HG03457 (cell line): Measurements from ENCODE around the gene JAG1.
A peak's percentile ranks its signal among the peaks of the same experiment; 100 is the strongest.

Experiments
- ATAC-seq: cut with Tn5 transposase; IDR thresholded peaks from one replicate; pipeline ENCODE4 v1.9.1; 2021; ENCODE audit warnings: moderate number of reproducible peaks; ENCODE audit not compliant: unreplicated experiment

The JAG1 gene

GRCh38 chr20:10699941-10700340 lies 26.1 kb upstream of the JAG1 start:
- no peak for ATAC-seq

DNA sequence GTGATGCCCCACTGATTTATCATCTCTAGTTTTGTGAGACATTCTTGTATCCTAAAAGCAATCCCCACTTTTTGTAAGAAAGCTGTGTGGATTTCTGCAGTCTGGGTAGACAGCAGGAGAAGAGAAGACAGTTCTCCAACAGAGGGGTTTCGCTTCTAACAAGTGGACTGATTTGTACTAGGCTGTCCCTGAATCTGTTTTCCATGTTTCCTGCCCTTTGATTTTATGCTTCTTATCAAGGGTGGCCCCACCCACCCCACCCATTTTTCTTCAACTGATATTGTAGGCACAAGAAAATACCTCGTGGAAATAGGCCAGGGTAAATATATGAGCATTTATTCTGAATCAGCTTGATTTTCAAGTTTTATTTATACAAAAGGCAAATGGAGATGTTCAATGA lies 25.7 kb upstream of the JAG1 start:
- ATAC-seq: no peak

GRCh38 chr20:10696650-10697049 lies 22.9 kb upstream of the JAG1 start:
- ATAC-seq: no peak

DNA sequence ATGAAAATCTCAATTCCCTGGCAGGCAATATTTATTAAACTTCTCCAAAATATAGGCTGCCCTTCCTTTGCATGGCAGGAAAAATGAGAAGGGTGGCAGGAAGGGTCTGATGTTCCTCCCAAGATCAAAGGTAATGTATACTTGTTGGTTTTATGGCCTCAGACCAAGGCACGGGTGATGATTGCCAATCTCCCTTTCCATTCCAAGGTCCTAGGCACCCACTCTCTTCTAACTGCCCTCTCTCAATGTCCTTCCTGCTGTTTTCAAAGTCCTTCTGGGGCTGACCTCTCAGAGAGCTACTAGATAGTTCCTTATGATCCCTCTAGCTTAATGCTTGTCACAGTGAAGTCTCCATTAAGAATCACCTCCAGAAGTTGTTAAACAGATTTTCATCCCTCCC lies 15.6 kb upstream of the JAG1 start:
- ATAC-seq: no peak

DNA sequence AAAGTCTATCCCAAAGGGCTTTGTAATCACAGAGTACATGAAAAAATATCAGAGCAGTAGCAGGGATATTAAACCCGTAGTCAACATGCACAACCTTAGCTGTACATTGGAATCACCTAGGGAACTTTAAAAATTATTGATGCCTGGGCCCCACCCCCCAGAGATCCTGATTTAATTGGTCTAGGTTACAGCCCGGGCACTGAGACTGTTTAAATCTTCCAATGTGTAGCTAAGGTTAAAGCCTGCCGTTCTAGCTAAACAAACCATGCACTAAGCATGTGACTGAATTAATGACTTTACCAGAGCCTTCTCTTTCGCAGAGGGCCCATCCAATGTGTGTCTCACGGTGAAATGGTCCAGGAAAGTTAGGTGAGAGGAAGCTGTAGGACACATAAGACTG lies 14.1 kb upstream of the JAG1 start:
- no peak for ATAC-seq

DNA sequence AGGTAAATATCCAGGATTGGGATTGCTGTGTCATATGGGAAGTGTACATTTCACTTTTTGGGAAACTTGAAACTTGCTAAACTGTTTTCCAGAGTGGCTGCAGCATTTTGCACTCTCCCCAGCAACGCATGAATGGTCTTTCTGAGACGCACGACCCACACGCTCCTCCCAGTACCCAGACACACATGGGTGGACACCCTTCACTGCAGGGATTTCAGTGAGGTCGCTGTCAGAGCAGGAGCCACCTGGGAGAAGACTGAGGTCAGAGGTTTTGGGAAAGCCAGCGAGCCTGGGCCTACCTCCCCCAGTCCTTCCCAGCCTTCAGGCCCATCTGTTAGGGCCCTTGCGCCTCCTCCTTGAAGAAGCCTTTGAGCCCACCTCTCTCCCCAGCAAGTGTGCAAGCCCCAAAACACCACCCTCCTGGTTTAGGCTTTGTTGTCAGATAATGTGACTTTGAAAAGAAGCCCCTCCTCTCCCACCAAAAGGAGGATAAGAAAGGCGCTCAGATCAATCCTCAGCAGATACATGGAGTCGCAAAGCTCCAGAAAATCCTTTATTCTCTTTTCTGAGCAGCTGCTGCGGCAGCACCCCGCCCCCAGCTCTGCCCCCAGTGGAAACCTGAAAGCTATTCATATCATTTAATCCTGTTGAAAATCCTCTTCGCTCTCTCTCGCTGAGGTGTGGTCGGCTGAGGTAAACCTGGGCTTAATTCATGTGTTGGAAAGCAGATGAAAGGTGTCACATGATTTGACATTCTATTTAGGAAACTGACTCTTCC lies 12.7 kb upstream of the JAG1 start:
- no peak for ATAC-seq

- ATAC-seq: no peak
Measured at GRCh38 chr20:10683537-10683936, 9.7 kb upstream of the JAG1 start.

DNA sequence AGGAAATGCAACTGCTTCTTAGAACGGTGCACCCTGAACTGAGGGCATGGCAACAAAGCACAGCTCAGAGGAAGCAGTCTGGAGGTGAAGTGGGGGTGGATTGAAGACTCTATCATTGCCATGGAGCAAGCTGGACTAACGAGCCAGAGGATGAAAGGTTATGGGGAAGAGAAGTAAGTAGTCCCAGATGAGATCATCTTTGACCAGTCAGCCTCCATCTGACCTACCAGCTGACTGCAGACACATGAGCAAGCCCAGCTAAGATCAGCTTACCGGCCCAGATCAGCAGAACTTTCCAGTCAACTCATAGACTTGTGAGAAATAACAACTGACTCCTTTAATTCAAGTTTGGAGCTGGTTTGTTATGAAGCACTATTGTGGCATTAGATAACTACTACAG lies 9.1 kb upstream of the JAG1 start:
- no peak for ATAC-seq

GRCh38 chr20:10681494-10681893 lies 7.7 kb upstream of the JAG1 start:
- no peak for ATAC-seq

GRCh38 chr20:10680571-10680970 lies 6.8 kb upstream of the JAG1 start:
- ATAC-seq: no peak

GRCh38 chr20:10679269-10679668 lies 5.5 kb upstream of the JAG1 start:
- no peak for ATAC-seq

GRCh38 chr20:10676518-10676917 lies 2.7 kb upstream of the JAG1 start:
- no peak for ATAC-seq

DNA sequence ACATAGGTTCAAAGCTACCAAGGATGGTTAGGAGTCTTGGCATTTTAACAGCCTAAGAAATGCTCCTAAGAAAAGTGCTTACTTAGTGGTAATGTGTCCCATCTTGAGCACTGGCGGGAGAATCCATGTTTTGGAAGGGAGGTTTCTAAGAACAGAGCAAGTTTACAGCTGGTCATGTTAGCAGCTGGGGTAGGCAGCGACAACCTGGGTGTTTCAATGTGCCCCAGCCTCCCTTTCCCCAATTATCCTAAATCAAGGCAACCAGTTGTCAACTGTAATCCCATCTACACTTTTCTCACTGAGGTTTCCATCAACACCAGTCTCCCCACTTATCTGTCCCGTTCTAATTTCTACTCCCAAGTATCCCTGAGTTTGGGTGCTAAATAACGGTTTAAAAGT lies 1.6 kb upstream of the JAG1 start:
- ATAC-seq: no peak

DNA sequence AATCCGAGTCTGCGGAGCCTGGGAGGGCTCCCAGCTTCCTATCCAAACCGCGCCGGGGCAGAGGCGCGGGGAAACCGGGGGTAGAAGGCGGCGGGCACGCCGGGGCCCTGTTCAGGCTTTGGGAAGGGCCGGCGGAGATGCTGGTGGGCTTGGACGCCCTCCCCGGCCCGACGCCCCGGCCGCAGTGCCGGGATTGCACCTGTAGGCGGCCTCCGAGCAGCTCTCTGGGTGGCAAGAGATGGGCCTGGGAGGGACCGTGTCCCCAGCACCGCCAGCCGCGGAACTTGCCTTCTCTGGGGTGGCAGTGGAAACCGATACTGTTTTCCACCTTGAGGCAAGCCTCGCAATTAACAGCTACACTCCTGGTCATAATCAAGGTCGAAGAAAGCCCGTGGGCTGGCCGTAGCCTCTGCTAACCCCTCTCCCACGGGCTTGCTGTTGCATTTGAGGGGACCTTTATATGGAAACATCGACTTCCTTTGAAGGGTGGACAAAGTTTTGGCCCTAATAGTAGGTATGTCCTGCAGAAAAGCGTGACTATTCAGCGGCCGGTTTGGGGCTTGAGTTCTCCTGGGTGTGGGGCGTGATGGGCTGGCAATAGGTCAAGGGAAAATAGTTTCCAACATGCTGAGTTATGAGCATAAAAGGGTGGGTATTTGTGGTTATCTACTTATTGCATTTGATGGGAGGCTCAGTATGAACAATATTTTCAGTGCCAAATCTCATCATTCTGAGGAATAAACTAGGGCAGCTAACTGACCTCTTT lies 1.1 kb upstream of the JAG1 start:
- peak; percentile 37 for ATAC-seq

DNA sequence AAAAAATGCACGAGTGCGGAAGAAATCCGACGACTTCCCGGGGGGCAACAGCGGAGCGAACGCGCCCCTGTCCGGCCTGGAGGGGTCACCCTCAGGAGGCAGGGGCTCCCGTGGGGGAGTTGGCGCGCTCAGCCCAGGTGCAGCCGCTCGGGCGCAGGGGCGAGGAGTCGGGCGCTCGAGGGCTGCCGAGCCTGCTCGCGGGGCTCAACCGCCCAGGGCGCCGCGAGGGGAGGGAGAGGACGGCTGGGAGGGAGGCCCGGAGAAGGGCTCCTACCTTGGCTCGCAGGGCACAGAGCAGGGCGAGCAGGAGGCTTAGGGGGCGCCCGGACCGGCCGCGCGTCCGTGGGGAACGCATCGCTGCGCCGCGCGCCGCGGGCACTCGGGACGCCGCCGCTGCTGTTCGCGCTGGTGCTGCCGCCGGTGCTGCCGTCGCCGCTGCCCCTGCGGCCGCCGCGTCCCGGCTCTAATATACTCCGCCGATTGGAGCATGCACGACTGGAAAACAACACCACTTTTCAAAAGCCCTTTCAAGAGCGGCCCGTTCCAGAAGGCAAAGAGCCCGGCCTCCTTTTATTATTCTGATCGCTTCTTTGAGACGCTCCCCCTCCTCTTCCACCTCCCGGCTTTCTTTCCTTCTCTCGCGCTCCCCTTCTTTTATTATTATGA lies 490 bp downstream of the JAG1 start:
- no peak for ATAC-seq

GRCh38 chr20:10672624-10673127 lies 1.1 kb downstream of the JAG1 start:
- ATAC-seq: no peak

DNA sequence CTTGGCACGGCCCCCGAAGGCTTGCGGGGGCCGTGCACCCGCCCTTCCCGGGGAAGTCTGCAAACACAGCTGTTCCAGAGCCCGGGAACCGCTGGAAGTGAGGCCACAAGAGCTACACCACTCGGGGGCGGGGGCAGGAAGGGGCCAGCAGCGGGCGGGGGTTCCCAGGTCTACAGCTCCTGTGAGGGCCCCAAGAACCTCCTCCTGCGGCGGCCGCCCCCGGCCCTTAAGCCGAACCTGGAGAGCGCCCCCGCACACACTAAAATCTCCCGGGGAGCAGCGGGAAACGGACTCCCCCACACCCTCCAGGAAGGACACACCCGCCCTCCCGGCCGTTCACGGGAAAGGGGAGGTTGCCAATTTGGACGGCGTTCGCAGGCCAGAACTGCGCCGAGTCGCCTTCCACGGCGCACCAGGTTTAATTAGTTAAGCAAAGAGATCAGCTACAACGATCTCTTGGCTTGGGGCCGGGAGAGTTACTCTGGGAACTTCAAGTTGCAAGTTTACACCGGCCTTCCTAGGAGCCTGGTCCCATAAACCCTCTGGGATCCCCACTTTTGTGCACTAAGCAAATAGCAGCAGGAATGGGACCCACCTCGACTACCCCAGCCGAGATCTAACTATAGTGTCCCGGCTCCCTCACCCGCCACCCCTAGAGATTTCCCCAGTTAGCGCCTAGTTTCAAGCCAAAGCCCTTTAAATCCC lies 1.7 kb downstream of the JAG1 start:
- no peak for ATAC-seq

- peak; percentile 31 for ATAC-seq
Measured at GRCh38 chr20:10671221-10671918, 2.4 kb downstream of the JAG1 start.

- ATAC-seq: peak; percentile 21
Measured at GRCh38 chr20:10670501-10671220, 3.1 kb downstream of the JAG1 start.
